Measurements from ENCODE around the gene FABP7. TPM values are rescaled to one million over a fixed set of nuclear protein-coding genes. Genes with fewer than 3 reads are reported as not detected.

FABP7 gene
- total RNA-seq, 1 donor from 2014 or later = not detected

GRCh38 chr6:122799140-122799745 is 19.7 kb downstream of the FABP7 start:
- ATAC-seq = peak; percentile 65

DNA sequence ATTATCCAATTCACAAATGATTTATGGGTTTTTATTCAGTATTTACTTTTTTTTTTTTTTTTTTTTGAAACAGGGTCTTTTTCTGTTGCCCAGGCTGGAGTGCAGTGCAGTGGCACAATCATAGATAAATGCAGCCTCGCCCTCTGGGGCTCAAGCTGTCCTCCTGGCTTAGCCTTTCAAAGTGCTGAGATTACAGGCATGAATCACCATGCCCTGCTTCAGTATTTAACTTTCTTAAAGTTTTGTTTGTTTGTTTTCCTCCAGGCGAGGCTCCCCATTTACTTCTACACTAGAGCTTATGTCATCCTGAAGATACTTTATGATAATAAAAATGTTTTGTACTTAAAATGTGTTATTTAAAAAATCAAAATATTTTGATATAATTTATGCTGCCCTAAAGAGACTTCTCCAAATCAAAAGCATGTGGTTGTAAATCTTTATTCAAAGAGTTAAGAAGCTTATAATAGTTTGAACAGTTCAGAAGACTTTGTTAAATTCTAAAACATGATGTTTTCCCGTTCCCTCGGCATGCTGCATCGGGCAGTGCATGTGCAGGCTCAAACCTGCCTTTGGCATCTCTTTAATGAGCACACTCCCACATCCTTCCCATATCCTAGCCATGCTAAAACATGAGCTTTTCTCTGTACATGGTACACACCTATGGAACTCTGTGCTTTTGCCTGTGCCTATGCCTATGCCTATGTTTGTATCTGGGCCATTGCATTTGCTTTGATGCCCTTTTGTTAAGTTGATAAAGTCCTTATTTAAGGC is 20.6 kb downstream of the FABP7 start:
- peak; percentile 81 for ATAC-seq

GRCh38 chr6:122800906-122801305 is 21.4 kb downstream of the FABP7 start:
- ATAC-seq = no peak

DNA sequence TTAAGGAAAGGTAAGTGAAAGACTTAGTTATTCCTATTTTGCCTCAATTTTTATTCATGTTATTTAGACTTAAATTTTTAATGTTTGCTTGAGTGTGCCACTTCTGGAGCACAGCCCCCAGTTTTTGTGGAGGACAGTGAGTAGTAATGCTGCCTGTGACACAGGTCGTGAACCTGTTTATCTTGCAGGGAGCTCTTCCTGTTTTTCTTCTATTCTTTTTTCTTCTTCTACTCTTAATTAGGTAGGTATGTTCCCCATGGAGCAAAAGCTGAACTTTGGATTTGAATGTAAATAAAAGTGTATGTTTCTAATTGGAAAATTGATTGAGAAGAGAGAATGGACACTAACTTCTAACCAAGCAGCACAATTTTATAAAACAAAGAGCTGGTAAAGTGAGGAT is 21.9 kb downstream of the FABP7 start:
- no peak for ATAC-seq

GRCh38 chr6:122803171-122803661 is 23.7 kb downstream of the FABP7 start:
- no peak for ATAC-seq

GRCh38 chr6:122804962-122805485 is 25.5 kb downstream of the FABP7 start:
- ATAC-seq = no peak

- ATAC-seq = no peak
These were observed 26.8 kb downstream of the FABP7 start for GRCh38 chr6:122806291-122806690.

GRCh38 chr6:122808121-122808885 is 28.8 kb downstream of the FABP7 start:
- no peak for ATAC-seq

GRCh38 chr6:122809001-122809400 is 29.5 kb downstream of the FABP7 start:
- ATAC-seq = no peak

GRCh38 chr6:122809691-122810090 is 30.2 kb downstream of the FABP7 start:
- ATAC-seq = no peak

DNA sequence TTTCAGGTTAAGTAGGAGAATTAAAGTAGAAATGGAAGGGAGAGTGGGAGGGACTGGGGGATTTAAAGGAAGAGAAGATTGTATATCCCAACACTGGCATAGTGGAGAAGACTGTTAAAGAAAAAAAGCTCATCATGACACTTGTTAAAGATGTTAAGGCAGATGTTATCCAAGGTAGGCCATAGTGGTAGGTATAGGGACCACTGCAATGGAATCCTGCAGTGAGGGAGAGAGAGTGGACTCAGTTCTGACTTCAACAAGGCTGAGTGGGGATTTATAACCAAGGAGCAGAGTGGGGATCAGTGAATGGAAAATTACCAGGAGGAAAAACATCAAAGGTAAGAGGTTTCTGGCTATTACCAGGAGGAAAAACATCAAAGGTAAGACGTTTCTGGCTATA is 30.7 kb downstream of the FABP7 start:
- no peak for ATAC-seq

DNA sequence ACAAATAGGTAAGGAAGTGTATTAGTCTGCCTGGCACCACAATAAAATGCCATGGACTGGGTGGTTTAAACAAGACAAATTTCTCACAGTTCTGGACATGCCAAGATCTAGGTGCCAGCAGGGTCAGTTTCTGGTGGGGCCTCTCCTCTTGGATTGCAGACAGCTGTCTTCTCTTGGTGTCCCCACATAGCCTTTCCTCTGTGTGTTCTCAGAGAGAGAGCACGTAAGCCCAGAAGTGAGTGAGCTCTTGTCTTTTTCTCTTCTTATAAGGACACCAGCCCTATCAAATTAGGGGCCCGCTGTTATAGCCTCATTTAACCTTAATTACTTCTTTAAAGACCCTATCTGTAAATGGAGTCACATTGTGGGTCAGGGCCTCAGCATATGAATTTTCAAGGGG is 37.8 kb downstream of the FABP7 start:
- ATAC-seq = no peak

DNA sequence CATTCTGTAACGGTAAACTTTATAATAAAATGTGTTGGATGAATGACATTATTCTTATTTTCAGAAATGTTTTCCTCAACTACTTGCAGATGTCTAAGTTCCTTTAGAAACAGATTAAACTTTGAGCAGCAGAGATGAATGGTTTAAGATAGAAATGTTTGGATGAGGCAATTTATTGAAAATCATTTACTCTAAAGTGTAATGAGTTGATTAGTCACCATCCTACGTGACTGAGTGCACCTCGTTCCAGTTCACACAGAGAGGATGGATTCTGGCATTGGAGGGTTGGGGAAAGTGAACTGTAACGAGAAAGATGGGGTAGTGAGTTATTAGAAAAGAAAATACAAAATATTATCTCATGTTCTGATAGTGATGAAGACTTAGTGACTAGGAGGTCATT is 38.2 kb downstream of the FABP7 start:
- no peak for ATAC-seq

DNA sequence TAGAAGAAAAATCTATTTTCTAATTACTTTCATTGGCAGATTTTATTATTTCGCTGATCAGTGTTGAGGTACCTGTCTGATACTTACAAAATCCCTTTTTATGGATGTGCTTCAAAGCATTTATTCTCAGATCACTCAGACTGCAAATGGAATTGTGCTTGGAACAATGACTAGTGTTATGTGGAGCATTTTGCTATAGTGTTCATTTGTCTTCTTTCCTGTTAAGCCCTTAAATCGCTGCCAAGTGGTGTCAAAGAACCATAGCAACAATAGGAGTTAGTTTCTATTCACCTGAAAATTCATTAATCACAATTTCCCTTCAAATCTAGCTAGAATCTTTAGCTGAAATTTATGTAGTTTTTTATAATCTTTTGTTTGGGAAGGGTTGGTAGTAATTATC is 39.4 kb downstream of the FABP7 start:
- ATAC-seq = no peak

- ATAC-seq = no peak
These were observed 41.6 kb downstream of the FABP7 start for GRCh38 chr6:122821095-122821494.

- no peak for ATAC-seq
These were observed 45.6 kb downstream of the FABP7 start for GRCh38 chr6:122825163-122825562.

DNA sequence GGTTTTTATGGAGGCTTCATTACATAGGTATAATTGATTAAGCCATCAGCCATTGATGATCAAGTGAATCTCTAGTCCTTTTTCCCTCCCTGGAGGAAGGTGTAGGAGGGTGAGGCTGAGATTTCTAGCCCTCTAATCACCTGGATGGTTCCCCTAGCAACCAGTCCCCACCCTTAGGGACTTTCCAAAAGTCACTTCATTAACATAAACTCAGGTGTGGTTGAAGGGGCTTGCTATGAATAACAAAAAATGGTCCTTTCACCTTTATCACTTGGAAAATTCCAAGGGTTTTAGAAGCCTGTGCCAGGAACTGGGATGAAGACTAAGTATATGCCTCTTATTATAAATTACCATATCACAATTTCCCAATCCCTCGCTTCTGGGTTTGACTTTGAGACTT is 49.9 kb downstream of the FABP7 start:
- no peak for ATAC-seq

DNA sequence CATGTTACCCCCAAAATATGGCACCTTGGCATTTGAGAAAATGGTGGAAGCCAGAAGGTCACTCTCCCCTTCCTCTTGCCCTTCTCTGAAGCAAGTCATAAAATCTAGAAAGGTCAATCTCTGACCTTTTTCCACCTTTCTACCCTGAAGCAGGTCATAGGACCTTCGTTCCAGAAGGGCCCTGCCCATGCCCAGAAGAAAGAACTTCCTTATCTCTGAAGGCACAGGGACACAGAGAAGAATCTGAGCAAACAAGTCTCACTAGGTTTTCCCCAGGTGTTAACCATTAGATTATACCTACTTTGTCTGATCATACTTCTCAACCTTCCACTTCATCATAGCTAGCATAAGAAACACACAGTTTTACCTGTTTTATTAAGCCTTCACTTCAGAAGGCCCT is 52.0 kb downstream of the FABP7 start:
- ATAC-seq = peak; percentile 43

DNA sequence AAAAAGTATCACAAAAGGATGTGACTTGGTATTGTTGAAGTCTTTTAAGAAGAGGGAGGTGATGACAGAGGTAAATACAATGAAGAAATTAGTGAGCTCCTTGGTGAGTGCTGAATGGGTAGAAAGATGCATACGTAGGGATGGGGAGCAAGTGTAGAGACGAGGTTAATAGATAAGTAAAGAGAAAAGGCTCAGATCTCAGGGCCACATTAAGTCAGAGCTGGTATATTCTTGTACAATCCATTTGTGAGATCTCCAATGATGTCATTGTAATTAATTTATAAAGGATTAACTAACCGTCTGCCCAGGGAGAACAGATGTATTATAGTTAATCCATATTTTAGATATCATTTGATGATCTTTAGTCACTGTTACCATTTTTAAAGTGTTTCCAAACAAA is 52.9 kb downstream of the FABP7 start:
- no peak for ATAC-seq

DNA sequence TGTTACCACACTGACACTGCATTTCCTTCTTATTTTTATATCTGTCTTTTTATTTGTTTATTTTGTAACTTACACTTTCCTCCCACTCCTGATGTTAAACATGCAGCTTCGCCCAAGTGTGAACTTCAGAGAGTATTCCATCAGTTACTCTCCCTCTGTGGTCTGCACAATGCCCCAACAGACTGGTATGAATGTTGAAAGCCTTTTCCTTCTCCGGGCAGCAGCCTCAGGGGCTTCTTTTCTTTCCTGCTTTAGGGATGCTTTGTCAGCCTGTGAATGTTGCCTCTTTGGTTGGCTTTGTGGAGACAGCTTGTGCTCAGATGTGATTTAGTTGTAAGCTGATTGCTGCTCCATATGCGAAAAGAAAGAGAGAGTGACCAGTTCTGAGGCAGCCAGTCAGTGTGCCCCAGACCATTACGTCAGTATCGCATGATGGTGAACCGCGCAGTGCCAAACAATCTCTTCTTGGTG is 53.5 kb downstream of the FABP7 start:
- no peak for ATAC-seq
